Tibial nerve (tissue), 3 donors: Measurements from ENCODE around the gene HIF1A.

Experiments used
- POLR2A ChIP-seq, 2 donors: fragments of 450-650 bp; IDR thresholded peaks; one replicate each; pipeline ENCODE4 v1.6.1; 2017; ENCODE audit warnings: antibody characterized with exemption in 2 of 2, mild to moderate bottlenecking in 2 of 2, moderate library complexity in 2 of 2
- TF ChIP-seq, protein P1 (sequence below), 5 experiments: fragments of 200-600 bp in 3 of 5; fragments of 450-650 bp in 2 of 5; sonication (generic) in 3 of 5; IDR thresholded peaks; one replicate each; pipeline ENCODE4 v1.5.1; 2016 to 2019; ENCODE audit warnings: antibody characterized with exemption in 5 of 5, mild to moderate bottlenecking in 3 of 5, moderate library complexity in 2 of 5

- TF ChIP-seq POLR2A (IDR thresholded peaks at IDR 0.05) = no peak
- TF ChIP-seq, protein P1, sequence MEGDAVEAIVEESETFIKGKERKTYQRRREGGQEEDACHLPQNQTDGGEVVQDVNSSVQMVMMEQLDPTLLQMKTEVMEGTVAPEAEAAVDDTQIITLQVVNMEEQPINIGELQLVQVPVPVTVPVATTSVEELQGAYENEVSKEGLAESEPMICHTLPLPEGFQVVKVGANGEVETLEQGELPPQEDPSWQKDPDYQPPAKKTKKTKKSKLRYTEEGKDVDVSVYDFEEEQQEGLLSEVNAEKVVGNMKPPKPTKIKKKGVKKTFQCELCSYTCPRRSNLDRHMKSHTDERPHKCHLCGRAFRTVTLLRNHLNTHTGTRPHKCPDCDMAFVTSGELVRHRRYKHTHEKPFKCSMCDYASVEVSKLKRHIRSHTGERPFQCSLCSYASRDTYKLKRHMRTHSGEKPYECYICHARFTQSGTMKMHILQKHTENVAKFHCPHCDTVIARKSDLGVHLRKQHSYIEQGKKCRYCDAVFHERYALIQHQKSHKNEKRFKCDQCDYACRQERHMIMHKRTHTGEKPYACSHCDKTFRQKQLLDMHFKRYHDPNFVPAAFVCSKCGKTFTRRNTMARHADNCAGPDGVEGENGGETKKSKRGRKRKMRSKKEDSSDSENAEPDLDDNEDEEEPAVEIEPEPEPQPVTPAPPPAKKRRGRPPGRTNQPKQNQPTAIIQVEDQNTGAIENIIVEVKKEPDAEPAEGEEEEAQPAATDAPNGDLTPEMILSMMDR (IDR thresholded peaks at IDR 0.05) = no peak
Observed at GRCh38 chr14:61706096-61706690, 10.9 kb downstream of the HIF1A start.
